Esophagus muscularis mucosa (tissue), 4 donors: ENCODE measurements around the gene RALGAPA1. TPM values are rescaled to one million over a fixed set of nuclear protein-coding genes. Genes with fewer than 3 reads are reported as not detected.

Experiments used
- DNase-seq: peaks from one replicate; pipeline ENCODE4 v3.0.0-alpha.2; 2017; ENCODE audit errors: extremely low spot score
- H3K27ac ChIP-seq, 4 donors: fragments of 200-600 bp; sonication (generic); replicated peaks in 1 of 4; 1 replicate in 3 of 4; 2 replicates in 1 of 4; pipeline ENCODE4 v1.5.1; 2016 to 2019; ENCODE audit warnings: mild to moderate bottlenecking in 1 of 4
- H3K27me3 ChIP-seq, 4 donors: fragments of 200-600 bp; sonication (generic); one replicate each; pipeline versions ENCODE4 v1.5.1 to v1.6.0; 2016 to 2019
- H3K36me3 ChIP-seq, 4 donors: fragments of 200-600 bp; sonication (generic); one replicate each; pipeline ENCODE4 v1.5.1; 2016 to 2019
- H3K4me1 ChIP-seq, 4 donors: fragments of 200-600 bp; sonication (generic); one replicate each; pipeline ENCODE4 v1.5.1; 2016 to 2019
- H3K4me3 ChIP-seq, 4 donors: fragments of 200-600 bp; sonication (generic); 1 replicate in 2 of 4; 2 replicates in 2 of 4; pipeline ENCODE4 v1.5.1; 2016 to 2019; ENCODE audit warnings: mild to moderate bottlenecking in 4 of 4, moderate library complexity in 1 of 4
- H3K9me3 ChIP-seq, 4 donors: fragments of 200-600 bp; sonication (generic); 1 replicate in 3 of 4; 2 replicates in 1 of 4; pipeline ENCODE4 v1.5.1; 2016 to 2019
- EP300 ChIP-seq: sonication (generic); formaldehyde crosslinking; IDR thresholded peaks from one replicate; pipeline ENCODE4 v1.6.1; 2017; ENCODE audit warnings: antibody characterized with exemption
- POLR2A ChIP-seq: fragments of 450-650 bp; IDR thresholded peaks from one replicate; pipeline ENCODE4 v1.6.1; 2017; ENCODE audit warnings: antibody characterized with exemption, moderate library complexity, mild to moderate bottlenecking, low read depth
- POLR2AphosphoS5 ChIP-seq, 2 donors: sonication (generic); formaldehyde crosslinking; IDR thresholded peaks; one replicate each; pipeline ENCODE4 v1.6.1; 2017; ENCODE audit warnings: antibody characterized with exemption in 2 of 2
- WGBS: methylation state at CpG from one replicate; pipeline ENCODE4 v1.1.5; 2018; 5-methylcytosine and 5-hydroxymethylcytosine counted together
- intact Hi-C: fragments of 100-400 bp; cut with DNase I; formaldehyde crosslinking; loops from one replicate; pipeline ENCODE4 v1.15.1; 2023
- total RNA-seq, 4 donors: library from RNA; depleted of rRNA; stranded (reverse); fragments of >200 nt; gene quantifications; one replicate each; pipeline versions ENCODE4 v1.1.0 to v1.2.1, GENCODE V29; 2016
- TF ChIP-seq, protein P1 (sequence below), 3 experiments: fragments of 200-600 bp in 2 of 3; fragments of 450-650 bp in 1 of 3; sonication (generic) in 2 of 3; IDR thresholded peaks; one replicate each; pipeline ENCODE4 v1.5.1; 2017 to 2019; ENCODE audit warnings: antibody characterized with exemption in 3 of 3, mild to moderate bottlenecking in 2 of 3, moderate library complexity in 1 of 3

RALGAPA1 gene
- total RNA-seq, 4 donors from 2014 or later = 48.2 to 77.7 (median 52.1) TPM

DNA sequence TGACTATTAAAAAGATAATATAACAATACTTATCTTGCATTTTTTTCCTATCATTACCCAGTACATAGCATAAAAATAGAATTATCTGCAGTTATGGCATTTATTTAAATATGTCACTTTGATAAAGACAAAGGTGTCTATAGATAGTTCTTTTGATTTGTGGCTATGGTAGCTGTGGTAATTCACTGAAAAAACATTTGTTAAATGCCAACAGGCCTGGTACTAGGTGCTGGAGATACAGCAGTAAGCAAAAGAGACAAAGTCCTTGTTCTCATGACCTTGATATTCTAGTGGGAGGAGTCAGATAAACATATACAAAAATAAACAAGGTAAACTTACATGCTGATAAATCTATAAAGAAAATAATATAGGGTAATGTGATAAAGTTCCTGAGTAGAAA lies 230.5 kb downstream of the RALGAPA1 start:
- TF ChIP-seq, protein P1, sequence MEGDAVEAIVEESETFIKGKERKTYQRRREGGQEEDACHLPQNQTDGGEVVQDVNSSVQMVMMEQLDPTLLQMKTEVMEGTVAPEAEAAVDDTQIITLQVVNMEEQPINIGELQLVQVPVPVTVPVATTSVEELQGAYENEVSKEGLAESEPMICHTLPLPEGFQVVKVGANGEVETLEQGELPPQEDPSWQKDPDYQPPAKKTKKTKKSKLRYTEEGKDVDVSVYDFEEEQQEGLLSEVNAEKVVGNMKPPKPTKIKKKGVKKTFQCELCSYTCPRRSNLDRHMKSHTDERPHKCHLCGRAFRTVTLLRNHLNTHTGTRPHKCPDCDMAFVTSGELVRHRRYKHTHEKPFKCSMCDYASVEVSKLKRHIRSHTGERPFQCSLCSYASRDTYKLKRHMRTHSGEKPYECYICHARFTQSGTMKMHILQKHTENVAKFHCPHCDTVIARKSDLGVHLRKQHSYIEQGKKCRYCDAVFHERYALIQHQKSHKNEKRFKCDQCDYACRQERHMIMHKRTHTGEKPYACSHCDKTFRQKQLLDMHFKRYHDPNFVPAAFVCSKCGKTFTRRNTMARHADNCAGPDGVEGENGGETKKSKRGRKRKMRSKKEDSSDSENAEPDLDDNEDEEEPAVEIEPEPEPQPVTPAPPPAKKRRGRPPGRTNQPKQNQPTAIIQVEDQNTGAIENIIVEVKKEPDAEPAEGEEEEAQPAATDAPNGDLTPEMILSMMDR (IDR thresholded peaks at IDR 0.05) = no peak
- TF ChIP-seq POLR2A = no peak
- TF ChIP-seq POLR2AphosphoS5 (IDR thresholded peaks at IDR 0.05) = no peak
- no peak for TF ChIP-seq EP300
- Histone ChIP-seq H3K9me3 (no peaks in the 10 kb centered on the region), H3K4me1 (no peaks in the 10 kb centered on the region), H3K4me3 (no peak overlapping the region), H3K36me3 (peaks cover 0 to 9% (median 0%) of the 10 kb centered on the region in 4 donors), H3K27me3 (no peaks in the 10 kb centered on the region), H3K27ac (no peak overlapping the region)
- intact Hi-C loops = no loop called here
- no peak for DNase-seq

DNA sequence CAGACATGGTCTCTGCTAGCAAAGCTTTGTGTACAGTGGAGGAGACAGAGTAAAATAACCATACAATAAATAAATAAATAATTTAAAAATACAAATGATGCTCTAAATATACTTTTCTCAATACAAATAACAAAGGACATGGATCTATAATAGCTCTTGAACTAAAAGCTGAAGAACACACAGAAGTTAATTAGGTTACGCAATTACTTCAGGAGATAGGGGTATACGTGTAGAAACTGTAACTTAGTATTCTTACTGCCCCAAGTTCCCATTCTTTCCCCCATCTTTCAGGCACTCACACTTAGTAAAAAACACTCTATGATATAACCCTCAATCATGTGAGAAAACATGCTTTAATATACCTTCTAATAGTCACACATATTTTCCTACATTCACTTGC lies 231.0 kb downstream of the RALGAPA1 start:
- intact Hi-C loops = no loop called here
- Histone ChIP-seq H3K27me3 (no peaks in the 10 kb centered on the region), H3K4me1 (no peaks in the 10 kb centered on the region), H3K36me3 (peaks cover 0 to 9% (median 0%) of the 10 kb centered on the region in 4 donors), H3K4me3 (no peak overlapping the region), H3K9me3 (no peaks in the 10 kb centered on the region), H3K27ac (no peak overlapping the region)
- WGBS = 90% methylated on average over 2 of the region's 2 CpGs
- TF ChIP-seq EP300 = no peak
- TF ChIP-seq POLR2A = no peak
- TF ChIP-seq, protein P1 (IDR thresholded peaks at IDR 0.05) = no peak
- TF ChIP-seq POLR2AphosphoS5 (IDR thresholded peaks at IDR 0.05) = no peak
- no peak for DNase-seq

DNA sequence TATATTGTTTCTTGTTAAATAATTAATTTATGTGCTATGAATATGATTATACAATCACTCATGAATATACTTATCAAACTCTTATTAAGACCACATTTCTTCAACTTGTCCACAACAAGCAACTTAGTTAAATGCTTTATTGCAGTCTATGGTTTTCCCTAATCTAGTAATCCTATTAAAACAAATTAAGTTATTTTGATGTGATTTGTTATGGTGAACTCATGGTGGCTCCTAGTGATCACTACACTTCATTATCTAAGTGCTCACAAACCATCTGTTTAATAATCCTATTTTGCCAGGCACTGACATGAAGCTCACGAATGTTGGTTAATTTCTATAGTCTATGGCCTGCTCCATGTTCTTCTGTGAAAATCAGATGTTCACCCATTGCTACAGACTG lies 232.2 kb downstream of the RALGAPA1 start:
- no peak for DNase-seq
- intact Hi-C loops = no loop called here
- no peak overlapping the region for H3K4me3 ChIP-seq

DNA sequence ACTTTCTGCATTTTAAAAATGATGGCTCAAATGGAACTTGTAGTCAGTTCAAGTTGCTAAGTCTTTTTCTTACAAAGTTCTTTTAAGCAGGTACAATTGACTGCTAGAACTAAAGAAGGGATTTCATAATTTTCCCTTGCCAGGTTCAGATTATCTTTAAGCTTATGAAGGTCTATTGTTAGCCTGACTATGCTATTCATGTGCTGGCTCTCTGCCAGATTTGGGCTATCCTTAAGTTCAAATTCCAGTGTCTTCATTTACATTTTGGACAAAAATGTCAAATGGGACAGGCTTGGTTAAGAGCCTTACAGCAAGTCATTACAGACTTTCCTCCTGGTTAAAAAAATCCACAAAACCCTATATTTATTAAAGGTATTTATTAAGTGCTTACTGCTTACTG lies 232.8 kb downstream of the RALGAPA1 start:
- DNase-seq = no peak
- intact Hi-C loops = no loop called here
- peaks cover 0 to 20% (median 0%) of the 10 kb centered on the region in 4 donors for H3K36me3 ChIP-seq
- H3K9me3 ChIP-seq = no peaks in the 10 kb centered on the region
- H3K27ac ChIP-seq = no peak overlapping the region
- no peaks in the 10 kb centered on the region for H3K27me3 ChIP-seq
- H3K4me1 ChIP-seq = no peaks in the 10 kb centered on the region
- no peak overlapping the region for H3K4me3 ChIP-seq
- TF ChIP-seq EP300 = no peak
- no peak for TF ChIP-seq POLR2AphosphoS5 (IDR thresholded peaks at IDR 0.05)
- TF ChIP-seq POLR2A = no peak
- TF ChIP-seq, protein P1 (IDR thresholded peaks at IDR 0.05) = no peak

More for the DNA sequence above, 232.2 kb downstream of the RALGAPA1 start:
- 95% methylated on average over 1 of the region's 1 CpG for WGBS
- Histone ChIP-seq H3K9me3 (no peaks in the 10 kb centered on the region), H3K27me3 (no peaks in the 10 kb centered on the region), H3K4me1 (no peaks in the 10 kb centered on the region), H3K27ac (no peak overlapping the region), H3K36me3 (peaks cover 0 to 14% (median 0%) of the 10 kb centered on the region in 4 donors)
- no peak for TF ChIP-seq POLR2A
- no peak for TF ChIP-seq POLR2AphosphoS5 (IDR thresholded peaks at IDR 0.05)
- TF ChIP-seq, protein P1 (IDR thresholded peaks at IDR 0.05) = no peak
- TF ChIP-seq EP300 = no peak

DNA sequence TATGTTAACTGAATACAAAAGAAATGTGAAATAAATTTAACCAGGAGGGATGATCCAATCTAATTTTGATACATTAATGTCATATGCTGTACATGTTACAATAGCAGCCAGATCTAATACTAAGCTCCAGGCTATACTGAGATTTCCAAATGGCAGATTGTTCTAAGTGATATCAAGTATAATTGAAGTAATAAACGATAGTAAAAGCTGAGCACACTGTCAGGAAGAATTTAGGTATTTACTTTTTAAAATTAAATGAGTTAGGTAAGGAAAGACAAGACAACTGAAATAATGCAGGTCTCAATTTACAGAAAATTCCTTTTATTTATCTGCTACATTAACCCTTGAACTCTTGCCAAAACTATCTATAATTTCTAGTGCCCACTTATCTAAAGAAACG lies 235.2 kb downstream of the RALGAPA1 start:
- no peak for DNase-seq

More for the DNA sequence above, 235.2 kb downstream of the RALGAPA1 start:
- Histone ChIP-seq H3K27me3 (no peaks in the 10 kb centered on the region), H3K9me3 (no peaks in the 10 kb centered on the region), H3K4me3 (no peak overlapping the region), H3K27ac (no peak overlapping the region), H3K4me1 (no peaks in the 10 kb centered on the region), H3K36me3 (peaks cover 0 to 33% (median 2%) of the 10 kb centered on the region in 4 donors)
- no peak for TF ChIP-seq POLR2AphosphoS5 (IDR thresholded peaks at IDR 0.05)
- no peak for TF ChIP-seq POLR2A
- TF ChIP-seq, protein P1 (IDR thresholded peaks at IDR 0.05) = no peak
- TF ChIP-seq EP300 = no peak
- intact Hi-C loops = no loop called here
- WGBS = 78% methylated on average over 2 of the region's 2 CpGs
